Fibroblast of skin of left biceps (primary cell): ENCODE measurements around the gene NVL.
A peak's percentile ranks its signal among the peaks of the same experiment; 100 is the strongest.
"Not testable (repeated sequence)": the region's sequence is repeated elsewhere in the genome, so short reads cannot be mapped to it uniquely, and the experiment has no call there.

Experiments used
- DNase-seq, 2 experiments: peaks; one replicate each; pipeline ENCODE4 v3.0.0-alpha.2; 2013; ENCODE audit warnings: low read depth in 2 of 2

Gene NVL

DNA sequence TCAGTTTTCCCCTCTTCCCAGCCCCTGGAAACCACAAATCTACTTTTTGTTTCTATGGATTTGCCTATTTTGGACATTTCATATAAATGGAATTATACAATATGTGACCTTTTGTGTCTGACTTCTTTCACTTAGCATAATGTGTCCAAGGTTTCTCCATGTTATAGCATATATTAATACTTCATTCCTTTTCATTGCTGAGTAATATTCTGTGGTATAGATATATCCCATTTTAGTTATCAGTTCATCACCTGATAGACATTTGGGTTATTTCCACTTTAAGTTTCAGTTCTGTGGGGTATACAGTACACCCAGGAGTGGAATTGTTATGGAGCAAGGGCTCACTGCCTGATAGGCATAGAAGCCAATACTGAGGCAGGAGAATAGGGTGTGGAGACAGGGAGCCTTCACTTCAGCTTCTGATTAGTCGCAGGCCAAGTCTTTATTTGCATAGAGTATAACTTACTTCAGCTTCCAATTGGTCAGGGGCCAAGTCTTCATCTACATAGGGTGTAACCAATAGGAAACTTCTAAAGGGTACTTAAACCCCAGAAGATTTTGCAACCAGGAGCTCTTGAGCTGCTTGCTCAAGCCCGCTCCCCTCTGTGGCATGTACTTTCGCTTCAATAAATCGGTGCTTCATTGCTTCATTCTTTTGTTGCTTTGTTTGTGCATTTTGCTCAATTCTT, 8.3 kb upstream of the NVL start:
- DNase-seq = no peak

DNA sequence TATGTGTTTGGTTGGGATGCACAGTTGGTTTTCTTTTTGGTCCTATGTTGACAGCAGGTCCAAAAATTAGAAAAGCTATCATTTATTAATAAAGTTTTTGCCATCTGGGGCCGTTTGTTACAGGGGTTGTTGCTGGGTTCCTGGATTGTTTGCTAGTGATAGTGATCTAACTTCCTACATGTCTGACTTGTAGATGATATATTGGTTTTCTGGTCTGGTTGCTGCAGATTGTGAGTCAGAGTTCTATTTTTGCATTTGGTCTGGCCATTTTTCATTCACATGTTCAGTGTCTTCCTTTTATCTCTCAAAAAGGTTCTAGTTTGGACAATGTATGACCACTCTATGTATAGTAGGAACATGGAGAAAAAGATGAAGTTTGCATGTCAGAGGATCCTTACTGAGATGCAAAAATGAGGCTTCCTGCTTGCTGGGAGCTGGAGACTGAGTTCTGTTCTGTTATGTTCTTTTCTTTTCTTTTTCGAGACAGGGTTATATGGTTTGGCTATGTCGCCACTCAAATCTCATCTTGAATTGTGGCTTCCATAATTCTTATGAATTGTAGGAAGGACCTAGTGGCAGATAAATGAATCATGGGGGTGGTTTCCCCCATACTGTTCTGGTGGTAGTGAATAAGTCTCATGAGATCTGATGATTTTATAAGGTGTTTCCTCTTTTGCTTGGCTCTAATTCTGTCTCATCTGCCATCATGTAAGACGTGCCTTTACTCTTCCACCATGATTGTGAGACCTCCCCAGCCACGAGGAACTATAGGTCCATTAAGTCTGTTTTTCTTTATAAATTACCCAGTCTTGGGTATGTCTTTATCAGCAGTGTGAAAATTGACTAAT, 4.2 kb upstream of the NVL start:
- DNase-seq = no peak

DNA sequence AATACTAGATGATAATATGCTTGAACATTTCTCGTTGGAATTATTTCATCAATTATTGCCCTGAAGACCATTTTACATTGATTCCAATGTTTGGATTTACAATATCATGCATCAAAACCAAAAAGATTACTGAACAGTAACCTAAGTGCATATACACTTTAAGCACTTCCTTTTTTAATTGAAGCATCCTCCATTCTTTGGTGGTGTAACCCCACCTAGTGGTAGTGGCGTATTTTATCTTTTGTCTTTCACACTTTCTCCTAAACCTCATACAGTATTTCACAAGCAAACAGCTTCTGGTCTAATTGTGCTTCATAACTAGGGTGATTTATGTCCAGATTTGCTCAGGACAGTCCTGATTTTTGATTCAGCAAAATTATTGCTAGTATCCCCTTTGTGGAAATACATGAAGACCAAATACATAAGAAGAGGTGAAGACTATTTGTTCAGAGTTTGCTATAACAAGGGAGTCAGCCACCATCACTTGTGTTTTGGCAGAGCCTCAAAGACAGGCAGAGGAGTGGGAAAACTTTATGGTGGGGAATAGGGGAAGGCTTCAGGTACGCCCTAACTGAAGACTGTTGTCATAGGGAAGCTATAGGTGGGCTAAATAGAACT, 3.4 kb upstream of the NVL start:
- no peak for DNase-seq

DNA sequence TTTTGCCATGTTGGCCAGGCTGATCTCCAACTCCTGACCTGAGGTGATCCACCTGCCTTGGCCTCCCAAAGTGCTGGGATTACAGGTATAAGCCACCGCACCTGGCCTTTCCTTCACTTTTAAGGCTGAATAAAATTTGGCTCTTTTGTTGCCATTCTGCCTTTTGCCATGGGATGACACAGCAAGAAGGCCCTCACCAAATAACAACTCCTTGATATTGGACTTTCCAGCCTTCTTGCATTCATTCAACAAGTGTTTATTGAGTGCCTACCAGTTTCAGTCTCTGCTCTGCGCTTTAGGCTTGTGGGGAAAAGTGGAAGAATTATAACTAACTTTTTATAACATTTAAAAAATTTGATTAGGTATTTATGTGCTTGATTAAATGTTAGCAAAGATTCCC, 1.9 kb upstream of the NVL start:
- no peak for DNase-seq

DNA sequence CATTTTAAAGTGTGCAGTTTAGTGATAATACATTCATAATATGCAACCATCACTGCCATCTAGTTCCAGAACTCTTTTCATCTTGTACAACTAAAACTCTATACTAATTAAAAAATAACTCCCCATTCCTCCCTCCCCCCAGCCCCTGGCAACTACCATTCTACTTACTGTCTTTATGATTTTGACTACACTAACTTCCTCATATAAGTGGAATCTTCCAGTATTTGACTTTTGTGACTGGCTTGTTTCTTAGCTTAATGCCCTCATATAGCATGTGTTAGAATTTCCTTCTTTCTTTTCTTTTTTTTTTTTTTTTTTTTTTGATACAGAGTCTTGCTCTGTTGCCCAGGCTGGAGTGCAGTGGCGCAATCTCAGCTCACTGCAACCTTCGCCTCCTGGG, 1.4 kb upstream of the NVL start:
- no peak for DNase-seq

DNA sequence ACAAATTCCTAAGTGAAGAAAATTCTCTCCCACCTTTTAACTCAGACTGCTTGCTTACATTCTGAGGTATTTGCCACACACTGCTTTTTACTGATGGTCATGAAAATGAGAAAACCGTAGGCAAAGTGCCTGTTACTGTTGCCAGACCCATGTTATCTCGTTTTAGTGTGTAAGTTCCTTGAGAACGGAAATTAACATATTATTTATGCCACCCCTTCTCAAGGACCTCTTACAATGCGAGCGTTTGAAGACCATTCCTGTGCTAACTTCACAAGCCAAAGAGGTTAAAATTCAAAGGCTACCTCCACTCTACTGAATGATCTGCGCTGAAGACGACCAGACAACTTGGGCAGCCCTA, 509 bp downstream of the NVL start:
- no peak for DNase-seq

DNA sequence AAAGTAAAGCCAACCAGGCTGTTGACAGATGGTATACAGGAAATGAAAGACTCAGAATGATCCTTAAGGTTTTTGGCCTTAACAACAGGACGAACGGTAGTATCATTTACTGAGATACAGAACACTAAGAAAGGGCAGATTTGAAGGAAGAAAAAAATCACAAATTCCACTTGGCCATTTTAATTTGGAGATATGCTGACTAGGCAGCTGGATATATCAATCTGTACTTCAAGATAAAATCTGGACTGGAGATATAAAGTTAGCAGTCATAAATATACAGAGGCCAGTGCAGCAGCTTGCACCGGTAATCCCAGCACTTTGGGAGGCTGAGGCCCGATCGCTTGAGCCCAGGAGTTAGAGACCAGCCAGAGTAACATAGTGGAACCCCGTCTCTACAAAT, 1.3 kb downstream of the NVL start:
- no peak for DNase-seq

DNA sequence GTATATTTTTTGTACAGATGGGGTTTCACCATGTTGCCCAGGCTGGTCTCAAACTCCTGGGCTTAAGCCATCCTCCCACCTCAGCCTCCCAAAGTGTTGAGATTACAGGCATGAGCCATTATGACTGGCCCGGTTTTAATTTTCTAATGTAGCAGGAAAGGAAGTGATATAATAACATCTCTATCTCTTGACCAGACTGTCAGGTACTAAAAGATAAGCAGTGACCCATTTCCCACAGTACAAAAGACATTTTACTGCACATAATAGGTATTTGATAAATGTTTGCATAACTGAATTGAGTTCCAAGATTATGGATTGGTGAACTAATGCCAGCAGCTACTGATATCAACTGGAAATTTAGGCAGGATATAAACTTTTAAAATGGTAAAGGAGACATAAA, 4.0 kb downstream of the NVL start:
- no peak for DNase-seq

DNA sequence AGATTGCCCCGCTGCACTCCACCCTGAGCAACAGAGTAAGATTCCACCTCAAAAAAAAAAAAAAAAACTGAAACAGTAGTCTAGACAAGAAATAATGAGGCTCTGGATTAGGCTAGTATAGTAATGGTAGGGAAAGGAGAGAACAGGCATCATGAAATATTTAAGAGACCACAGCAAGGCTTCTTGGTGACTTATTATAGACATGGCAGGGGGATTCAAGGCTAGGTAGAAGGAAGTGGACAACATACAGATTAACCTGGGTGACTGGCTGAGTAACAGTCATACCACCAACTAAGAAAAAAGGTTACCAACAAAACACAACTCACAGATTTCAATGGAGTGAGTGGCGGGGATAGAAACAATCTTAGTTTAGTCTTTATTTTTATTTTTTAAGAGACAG, 8.3 kb downstream of the NVL start:
- DNase-seq = no peak

DNA sequence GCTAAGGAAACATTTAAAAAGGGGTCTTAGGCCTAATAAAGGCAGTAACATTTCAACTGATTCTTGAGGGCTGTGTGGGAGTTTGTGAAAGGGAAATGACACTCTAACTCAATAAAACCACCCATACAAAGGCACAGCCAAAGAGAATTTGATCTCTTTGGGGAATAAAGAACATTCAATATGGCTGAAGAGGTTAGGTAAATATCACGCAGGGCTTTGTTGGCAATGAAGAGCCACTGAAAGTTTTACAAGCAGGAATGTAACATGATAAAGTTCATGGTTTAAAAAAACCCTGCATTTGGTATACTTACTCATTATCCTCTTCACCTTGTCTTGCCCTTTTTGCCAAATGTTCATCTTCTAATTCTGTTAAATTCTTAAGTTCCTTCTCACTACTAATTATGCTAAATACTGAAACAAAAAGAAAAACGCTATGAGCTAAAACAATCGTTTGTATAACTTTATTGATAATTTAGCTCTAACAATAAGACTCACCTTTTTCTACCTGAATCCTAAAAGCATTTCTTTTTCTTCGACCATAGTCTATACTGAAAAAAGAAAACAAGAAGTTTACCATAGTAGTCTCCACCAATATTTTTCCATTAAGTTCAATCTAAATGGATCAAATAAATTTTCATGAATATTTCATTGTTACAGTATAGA, 12.5 kb downstream of the NVL start:
- no peak for DNase-seq

DNA sequence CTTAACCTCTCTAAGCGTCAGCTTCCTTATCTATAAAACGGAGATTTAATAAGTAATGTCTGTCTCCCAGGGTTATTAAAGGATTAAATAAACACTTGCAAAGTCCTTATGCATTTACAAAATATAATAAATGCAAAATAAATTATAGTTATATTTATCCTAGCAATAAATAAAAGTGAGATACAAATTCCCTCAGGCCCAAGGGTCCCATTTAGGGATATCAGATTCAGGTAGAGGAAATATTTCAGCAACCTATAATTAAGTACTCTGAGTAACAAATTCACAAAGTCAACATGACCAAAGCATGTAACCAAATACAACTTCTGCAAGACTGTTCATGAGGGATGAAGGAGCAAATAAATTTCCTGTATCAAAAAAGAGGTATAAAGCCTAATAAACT, 17.9 kb downstream of the NVL start:
- no peak for DNase-seq

DNA sequence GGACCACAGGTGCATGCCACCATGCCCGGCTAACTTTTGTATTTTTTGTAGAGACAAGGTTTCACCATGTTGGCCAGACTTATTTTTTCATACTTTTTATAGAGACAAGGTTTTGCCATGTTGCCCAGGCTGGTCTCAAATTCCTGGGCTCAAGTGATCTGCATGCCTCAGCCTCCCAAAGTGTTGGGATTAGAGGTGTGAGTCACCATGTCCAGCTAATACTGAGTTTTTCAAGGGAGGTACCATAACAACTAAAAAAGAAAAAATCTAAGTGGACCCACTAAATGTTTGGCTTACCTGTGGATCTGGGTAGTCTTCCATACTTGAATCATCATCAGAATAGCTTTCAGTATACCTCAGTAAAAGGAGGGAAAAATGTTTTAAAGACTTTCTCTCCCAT, 18.5 kb downstream of the NVL start:
- DNase-seq = not testable (repeated sequence)

DNA sequence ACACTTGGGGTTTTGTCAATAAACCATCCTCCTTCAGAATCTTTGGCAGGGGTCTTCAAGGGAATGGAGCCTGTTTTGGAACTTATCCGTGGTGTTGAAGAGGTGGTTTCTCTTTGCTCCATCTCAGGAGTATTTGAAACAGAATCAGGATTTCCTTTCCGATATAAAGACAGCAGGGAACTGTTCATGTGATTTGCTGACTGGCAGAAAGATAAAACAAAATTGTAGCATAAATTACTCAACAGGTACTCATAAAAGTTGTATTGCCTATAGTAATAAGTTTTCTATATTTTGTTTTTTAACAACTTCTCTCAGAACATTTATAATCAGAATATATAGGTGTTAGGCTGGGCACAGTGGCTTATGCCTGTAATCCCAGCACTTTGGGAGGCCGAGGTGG, 21.9 kb downstream of the NVL start:
- DNase-seq = no peak

DNA sequence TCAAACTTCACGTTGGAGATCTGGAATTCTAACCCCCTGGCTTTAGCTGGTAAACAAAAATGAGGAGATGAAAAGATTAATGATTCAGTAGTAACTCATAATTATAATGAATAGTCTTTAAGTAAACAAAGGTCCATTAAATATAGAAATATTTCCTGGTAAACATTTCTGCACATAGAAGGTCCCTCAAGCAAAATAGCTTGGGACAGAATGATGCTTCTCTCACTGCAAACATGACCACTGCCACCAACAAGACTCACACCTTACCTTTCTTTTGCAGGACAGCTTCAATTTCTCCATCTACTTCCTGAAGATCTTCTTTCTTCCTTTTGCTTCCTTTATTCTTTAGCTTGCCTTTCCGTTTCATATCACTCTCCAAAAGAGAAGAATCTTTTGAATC, 25.2 kb downstream of the NVL start:
- DNase-seq = no peak

DNA sequence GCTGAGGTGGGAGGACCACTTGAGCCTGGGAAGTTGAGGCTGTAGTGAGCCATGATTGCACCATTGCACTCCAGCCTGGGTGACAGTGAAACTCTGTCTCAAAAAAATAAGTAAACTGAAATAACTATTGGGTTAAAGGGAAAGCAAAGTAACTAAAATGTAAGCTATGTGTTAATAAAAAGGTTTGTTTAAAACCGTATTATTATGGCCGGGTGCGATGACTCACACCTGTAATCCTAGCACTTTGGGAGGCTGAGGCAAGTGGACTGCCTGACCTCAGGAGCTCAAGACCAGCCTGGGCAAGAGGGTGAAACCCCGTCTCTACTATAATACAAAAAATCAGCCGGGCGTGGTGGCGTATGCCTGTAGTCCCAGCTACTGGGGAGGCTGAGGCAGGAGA, 27.0 kb downstream of the NVL start:
- DNase-seq = no peak

DNA sequence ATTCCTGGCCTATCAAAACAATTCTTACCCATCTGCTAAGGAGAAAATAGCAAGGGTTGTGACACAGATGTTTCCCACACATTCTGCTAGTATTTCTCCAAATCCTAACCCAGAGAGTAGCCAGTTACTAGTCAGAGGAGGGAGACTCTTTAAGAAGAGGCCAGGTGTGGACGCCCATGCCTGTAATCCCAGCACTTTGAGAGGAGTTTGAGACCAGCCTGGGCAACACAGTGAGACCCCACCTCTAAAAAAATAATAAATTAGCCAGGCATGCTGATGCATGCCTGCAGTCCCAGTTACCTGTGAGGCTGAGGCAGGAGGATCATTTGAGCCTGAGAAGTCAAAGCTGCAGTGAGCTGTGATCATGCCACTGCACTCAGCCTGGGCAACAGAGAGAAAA, 28.6 kb downstream of the NVL start:
- no peak for DNase-seq

DNA sequence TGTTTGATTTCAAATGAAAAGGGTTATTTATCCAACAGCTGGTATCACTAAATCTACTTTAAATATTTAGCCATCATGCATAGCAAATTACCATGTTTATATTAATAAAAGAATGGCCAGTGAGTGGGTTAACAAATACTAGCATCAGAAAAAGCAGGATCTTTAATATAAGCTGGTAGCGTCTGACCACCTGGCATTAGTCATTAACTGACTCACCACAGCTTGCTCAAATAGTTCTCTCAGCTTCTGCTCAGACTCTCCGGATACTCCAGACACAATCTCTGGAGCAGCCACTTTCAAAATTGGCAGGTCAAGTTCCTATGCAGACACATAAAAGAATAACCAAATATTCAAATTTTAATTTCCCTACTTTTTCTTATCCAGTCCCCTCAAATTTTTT, 29.6 kb downstream of the NVL start:
- peak; percentile 12 to 18 for DNase-seq

DNA sequence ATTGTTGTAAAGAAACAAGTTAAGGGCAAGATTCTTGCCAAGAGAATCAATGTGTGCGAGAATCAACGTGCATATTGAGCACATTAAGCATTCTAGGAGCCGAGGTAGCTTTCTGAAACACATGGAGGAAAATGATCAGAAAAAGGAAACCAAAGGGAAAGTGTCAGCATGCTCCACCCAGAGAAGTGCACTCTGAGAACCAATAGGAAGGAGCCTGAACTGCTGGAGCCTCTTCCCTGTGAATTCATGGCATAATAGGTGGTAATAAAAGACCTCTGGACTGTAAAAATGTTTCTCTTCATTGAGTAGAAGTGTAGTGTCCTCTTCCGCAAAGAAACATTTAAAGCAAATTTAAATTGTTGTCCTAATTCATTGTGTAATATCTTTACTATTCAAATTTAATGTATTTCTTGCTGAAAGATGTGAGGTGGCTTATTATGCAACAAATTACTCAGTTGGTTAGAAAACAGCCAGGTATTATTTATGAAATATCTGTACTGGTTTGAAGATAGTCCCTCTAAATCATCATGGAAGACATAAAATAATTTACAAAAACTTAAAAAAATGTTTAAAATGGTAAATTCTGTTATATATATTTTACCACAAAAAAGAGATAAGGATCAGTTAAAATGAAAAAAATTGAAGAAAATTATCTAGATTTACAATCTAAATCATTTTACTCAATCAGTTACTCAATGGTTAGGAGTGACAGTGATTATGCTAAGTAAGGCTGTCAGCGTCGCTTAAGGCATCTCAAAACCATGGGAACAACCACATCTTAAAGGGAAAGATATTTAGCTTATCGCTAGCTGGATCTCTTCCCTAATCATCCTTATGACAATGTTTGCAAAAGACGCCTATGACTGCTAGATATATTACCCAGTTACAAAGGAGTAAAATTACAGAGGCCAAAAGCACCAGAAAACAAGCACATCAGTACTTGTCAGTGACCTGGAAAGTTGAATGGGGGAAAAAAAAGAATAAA, 31.3 kb downstream of the NVL start:
- no peak for DNase-seq

DNA sequence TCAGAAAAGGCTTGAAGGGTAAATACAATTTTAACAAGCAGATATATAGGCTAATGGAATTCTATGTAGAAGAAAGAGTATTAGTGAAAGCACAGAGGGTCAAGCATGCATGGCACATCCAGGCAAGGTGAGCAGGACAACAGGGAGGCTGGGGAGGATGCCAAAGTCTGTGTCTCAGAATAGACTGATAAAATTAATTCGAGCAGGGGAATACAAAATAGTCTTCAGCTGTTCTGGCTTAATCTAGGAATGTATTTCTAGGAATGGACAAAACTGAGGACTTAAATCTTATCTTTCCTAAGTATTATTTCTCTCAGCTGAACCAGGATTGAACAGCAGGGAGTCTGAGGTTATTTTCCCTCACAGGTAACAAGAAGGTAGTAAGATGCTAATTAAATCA, 35.2 kb downstream of the NVL start:
- no peak for DNase-seq

DNA sequence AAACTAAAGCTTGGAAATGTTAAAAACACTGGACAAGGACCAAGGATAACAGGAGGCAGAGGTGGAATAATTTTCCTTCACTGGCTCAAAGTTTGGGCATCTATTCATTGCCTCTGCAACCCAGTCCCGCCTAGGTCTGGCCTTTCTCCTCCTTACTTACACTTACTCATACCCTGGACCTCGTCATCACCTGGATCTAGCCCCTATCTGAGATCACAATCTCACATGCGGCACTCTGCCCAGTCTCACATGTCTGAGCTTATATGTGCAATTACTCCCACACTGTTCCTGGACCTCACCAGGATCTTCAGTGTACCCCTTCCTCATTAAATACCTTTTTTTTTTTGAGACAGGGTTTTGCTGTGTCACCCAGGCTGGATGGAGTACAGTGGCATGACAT, 37.6 kb downstream of the NVL start:
- DNase-seq = no peak

DNA sequence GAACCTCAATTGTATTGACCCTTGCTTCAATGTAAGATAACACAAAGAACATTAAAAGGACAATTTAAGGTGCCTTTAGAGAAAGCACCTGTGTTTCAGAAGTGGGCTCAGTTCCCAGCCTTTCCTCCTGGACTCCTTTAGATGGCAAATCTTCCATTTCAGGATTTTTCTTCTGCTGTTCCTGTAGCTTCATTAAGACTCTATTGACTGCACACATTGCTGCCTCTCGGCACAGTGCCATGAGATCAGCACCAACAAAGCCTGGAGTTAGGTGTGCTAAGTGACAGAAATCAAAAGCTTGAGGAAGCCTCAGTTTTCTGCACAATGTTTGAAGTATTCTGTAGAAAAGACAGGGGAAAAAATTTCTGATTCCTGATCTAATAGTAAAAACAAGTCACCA, 40.6 kb downstream of the NVL start:
- DNase-seq = no peak
